ENCODE results near the gene ADCY10. TPM values are rescaled to one million over a fixed set of nuclear protein-coding genes. Genes with fewer than 3 reads are reported as not detected.

The ADCY10 gene
- total RNA-seq, 6 experiments from 2014 or later = 0.43 to 5.8 (median 1.5) TPM

DNA sequence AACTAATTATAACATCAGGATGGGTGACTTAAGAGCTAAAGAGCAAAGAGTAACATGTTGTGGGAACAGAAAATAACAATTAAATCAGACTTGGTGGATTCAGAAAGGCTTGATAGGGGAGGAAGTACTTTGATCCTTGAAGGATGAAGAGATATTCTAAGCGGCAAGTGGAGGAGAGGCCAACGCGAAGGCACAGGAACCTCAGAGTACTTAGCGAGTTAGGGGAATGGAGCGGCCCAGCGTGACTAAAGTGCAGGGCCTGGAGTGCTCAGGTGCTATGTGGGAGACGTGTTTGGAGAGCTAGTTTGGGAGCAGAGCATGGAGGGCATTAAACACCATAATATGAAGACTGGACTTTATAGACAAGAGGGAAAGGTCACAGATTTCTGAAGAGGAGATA, 64.3 kb downstream of the ADCY10 start:
- ATAC-seq (no peak), DNase-seq (no peak)
- Histone ChIP-seq H3K4me3 (no peak overlapping the region), H3K27ac (no peak overlapping the region), H3K27me3 (no peaks in the 10 kb centered on the region), H3K9me3 (no peaks in the 10 kb centered on the region), H3K4me1 (no peaks in the 10 kb centered on the region), H3K36me3 (peaks cover 0 to 10% (median 1%) of the 10 kb centered on the region in 4 donors)
- 88% methylated on average over 7 of the region's 7 CpGs for WGBS (ENCODE audit: insufficient coverage, low coverage, low lambda C conversion rate, missing lambda C conversion rate)
- intact Hi-C loops (cut with DNase I) = no loop called here
- no peak for TF ChIP-seq POLR2A (IDR thresholded peaks at IDR 0.05)
- TF ChIP-seq, protein P1, sequence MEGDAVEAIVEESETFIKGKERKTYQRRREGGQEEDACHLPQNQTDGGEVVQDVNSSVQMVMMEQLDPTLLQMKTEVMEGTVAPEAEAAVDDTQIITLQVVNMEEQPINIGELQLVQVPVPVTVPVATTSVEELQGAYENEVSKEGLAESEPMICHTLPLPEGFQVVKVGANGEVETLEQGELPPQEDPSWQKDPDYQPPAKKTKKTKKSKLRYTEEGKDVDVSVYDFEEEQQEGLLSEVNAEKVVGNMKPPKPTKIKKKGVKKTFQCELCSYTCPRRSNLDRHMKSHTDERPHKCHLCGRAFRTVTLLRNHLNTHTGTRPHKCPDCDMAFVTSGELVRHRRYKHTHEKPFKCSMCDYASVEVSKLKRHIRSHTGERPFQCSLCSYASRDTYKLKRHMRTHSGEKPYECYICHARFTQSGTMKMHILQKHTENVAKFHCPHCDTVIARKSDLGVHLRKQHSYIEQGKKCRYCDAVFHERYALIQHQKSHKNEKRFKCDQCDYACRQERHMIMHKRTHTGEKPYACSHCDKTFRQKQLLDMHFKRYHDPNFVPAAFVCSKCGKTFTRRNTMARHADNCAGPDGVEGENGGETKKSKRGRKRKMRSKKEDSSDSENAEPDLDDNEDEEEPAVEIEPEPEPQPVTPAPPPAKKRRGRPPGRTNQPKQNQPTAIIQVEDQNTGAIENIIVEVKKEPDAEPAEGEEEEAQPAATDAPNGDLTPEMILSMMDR (IDR thresholded peaks at IDR 0.05) = no peak

DNA sequence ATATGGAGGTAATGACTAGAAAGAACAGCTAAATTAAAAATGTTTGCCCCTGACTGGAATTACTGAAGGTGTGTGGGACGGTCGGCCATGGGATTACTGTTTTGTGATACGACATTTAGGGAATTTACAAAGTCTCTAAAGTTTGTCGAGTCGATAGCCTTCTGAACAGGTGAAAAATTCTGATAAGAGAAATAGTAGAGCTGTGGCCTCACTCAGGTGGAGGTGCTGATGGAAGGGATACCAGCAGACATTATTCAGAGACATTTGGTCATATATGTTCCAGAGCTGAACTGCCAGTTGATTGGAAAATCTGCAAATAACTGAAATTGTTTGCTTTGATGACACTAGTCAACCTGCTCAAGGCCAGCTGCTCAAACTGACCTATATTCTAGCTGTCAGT, 71.1 kb downstream of the ADCY10 start:
- 99% methylated on average over 5 of the region's 5 CpGs for WGBS (ENCODE audit: insufficient coverage, low coverage, low lambda C conversion rate, missing lambda C conversion rate)
- no peak overlapping the region for H3K27ac ChIP-seq
- peaks cover 0 to 7% (median 1%) of the 10 kb centered on the region in 4 donors for H3K36me3 ChIP-seq
- DNase-seq (no peak), ATAC-seq (no peak)
- H3K4me3 ChIP-seq = no peak overlapping the region
- no peaks in the 10 kb centered on the region for H3K9me3 ChIP-seq
- intact Hi-C loops (cut with DNase I) = no loop called here
- H3K4me1 ChIP-seq = no peaks in the 10 kb centered on the region
- no peak for TF ChIP-seq POLR2A (IDR thresholded peaks at IDR 0.05)
- H3K27me3 ChIP-seq = no peaks in the 10 kb centered on the region

DNA sequence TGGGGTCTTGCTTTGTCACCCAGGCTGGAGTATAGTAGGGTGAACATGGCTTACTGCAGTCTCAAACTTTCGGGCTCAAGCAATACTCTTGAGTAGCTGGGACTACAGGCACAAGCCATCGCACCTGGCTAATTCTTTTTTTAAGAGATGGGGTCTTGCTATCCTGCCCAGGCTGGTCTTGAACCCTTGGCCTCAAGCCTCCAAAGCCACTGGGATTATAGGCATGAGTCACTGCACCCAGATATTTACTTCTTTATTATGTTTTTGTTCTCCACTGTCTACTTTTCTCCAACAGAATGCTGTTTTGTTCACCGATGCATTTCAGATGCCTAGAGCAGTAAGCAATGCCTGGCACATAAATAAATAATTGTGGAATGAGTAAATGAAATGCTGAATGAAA, 72.4 kb downstream of the ADCY10 start:
- Histone ChIP-seq H3K27me3 (no peaks in the 10 kb centered on the region), H3K27ac (no peak overlapping the region), H3K4me1 (no peaks in the 10 kb centered on the region), H3K9me3 (no peaks in the 10 kb centered on the region), H3K36me3 (peaks cover 0 to 7% (median 1%) of the 10 kb centered on the region in 4 donors), H3K4me3 (no peak overlapping the region)
- TF ChIP-seq POLR2A (IDR thresholded peaks at IDR 0.05) = no peak
- TF ChIP-seq, protein P1 (IDR thresholded peaks at IDR 0.05) = no peak
- WGBS (ENCODE audit: insufficient coverage, low coverage, low lambda C conversion rate, missing lambda C conversion rate) = 92% methylated on average over 2 of the region's 3 CpGs
- ATAC-seq = no peak
- DNase-seq = no peak
- intact Hi-C loops (cut with DNase I) = no loop called here

DNA sequence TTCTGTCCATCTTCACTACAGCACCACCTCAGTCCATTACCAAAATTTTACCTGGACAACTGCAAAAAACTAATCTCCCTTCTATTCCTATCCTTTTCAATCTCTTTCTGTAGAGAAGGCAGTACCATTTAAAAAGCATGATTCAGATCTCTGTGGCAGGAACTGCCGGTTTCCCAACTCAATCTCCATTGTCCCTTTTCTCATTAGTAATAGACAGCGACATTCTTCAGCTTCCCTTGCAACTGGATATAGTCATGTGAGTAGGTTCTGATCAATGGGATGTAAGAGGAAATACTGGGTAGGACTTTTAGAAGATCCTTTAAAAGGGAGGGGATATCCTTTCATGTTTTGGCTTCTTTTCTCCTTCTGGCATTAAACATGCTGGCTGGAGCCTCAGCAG, 74.9 kb downstream of the ADCY10 start:
- WGBS (ENCODE audit: insufficient coverage, low coverage, low lambda C conversion rate, missing lambda C conversion rate) = 93% methylated on average over 2 of the region's 2 CpGs
- Histone ChIP-seq H3K36me3 (no peaks in the 10 kb centered on the region), H3K4me3 (no peak overlapping the region), H3K27me3 (no peaks in the 10 kb centered on the region), H3K27ac (no peak overlapping the region), H3K9me3 (no peaks in the 10 kb centered on the region), H3K4me1 (no peaks in the 10 kb centered on the region)
- ATAC-seq = no peak
- no peak for TF ChIP-seq POLR2A (IDR thresholded peaks at IDR 0.05)
- intact Hi-C loops (cut with DNase I) = no loop called here
- DNase-seq = no peak

DNA sequence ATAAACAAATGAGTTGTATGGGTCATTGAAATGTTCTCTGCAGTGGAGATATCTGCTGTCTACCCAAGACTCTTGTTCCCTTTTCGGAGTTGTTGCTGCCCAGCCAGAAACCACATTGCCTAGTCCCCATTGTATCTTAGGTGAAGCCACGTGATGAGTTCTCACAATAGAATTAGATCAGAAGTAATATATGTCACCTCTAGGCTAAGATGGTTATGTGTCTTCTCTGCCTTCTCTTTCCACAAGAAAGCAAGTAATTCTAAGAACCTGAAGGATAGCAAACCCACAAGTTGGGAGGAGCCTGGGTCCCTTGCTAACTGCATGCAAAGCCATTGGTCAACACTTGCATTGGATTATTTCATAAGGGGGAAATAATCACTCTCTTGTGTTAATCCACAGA, 76.6 kb downstream of the ADCY10 start:
- no peak for TF ChIP-seq POLR2A (IDR thresholded peaks at IDR 0.05)
- TF ChIP-seq, protein P1 (IDR thresholded peaks at IDR 0.05) = no peak
- no peaks in the 10 kb centered on the region for H3K9me3 ChIP-seq
- intact Hi-C loops (cut with DNase I) = no loop called here
- H3K27me3 ChIP-seq = no peaks in the 10 kb centered on the region
- H3K27ac ChIP-seq = no peak overlapping the region
- 87% methylated on average over 2 of the region's 2 CpGs for WGBS (ENCODE audit: insufficient coverage, low coverage, low lambda C conversion rate, missing lambda C conversion rate)
- H3K36me3 ChIP-seq = no peaks in the 10 kb centered on the region
- no peak overlapping the region for H3K4me3 ChIP-seq
- no peak for ATAC-seq
- DNase-seq = no peak
- H3K4me1 ChIP-seq = no peaks in the 10 kb centered on the region

DNA sequence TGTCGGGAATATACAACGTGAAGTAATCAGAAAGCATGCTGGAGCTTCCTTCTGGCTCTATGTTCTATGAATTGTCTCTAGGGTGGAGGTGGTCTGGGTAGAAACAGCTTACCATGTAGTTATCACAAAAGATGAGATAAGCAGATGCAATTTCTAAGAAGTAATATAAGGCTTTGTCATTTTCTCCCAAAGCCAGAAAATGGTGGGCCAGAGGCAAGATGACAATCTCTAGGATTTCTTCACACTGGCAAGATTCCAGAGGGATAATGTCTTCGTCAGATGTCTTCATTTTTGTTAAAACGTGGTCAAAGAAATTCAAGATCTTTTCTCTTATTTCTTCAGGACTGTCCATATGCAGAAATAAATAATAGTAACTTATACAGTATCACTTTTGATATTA, 77.7 kb downstream of the ADCY10 start:
- ATAC-seq (no peak), DNase-seq (no peak)
- Histone ChIP-seq H3K9me3 (no peaks in the 10 kb centered on the region), H3K36me3 (no peaks in the 10 kb centered on the region), H3K27ac (no peak overlapping the region), H3K4me3 (no peak overlapping the region), H3K27me3 (no peaks in the 10 kb centered on the region), H3K4me1 (no peaks in the 10 kb centered on the region)
- intact Hi-C loops (cut with DNase I) = no loop called here
- TF ChIP-seq, protein P1 (IDR thresholded peaks at IDR 0.05) = no peak
- TF ChIP-seq POLR2A (IDR thresholded peaks at IDR 0.05) = no peak
- WGBS (ENCODE audit: insufficient coverage, low coverage, low lambda C conversion rate, missing lambda C conversion rate) = 94% methylated on average over 4 of the region's 4 CpGs

Data from right lobe of liver (tissue), 6 donors.